KOPT-K1 (cell line): ENCODE measurements around the gene IPCEF1.
"Not testable (repeated sequence)": the region's sequence is repeated elsewhere in the genome, so short reads cannot be mapped to it uniquely, and the experiment has no call there.

Source experiments
- H3K27ac ChIP-seq: fragments of 200-600 bp; sonication (generic); 2 replicates; pipeline ENCODE4 v1.5.1; 2016; ENCODE audit warnings: antibody characterized with exemption, mild to moderate bottlenecking, low read depth, low read length; ENCODE audit not compliant: poor library complexity, severe bottlenecking
- H3K36me3 ChIP-seq: fragments of 200-600 bp; sonication (generic); 2 replicates; pipeline ENCODE4 v1.5.1; 2017; ENCODE audit warnings: antibody characterized with exemption, mild to moderate bottlenecking, low read length, moderate library complexity; ENCODE audit not compliant: insufficient read depth
- H3K9me3 ChIP-seq: fragments of 200-600 bp; sonication (generic); 2 replicates; pipeline ENCODE4 v1.5.1; 2017; ENCODE audit warnings: antibody characterized with exemption, low read length, mild to moderate bottlenecking; ENCODE audit not compliant: insufficient read depth, poor library complexity, severe bottlenecking

The IPCEF1 gene

DNA sequence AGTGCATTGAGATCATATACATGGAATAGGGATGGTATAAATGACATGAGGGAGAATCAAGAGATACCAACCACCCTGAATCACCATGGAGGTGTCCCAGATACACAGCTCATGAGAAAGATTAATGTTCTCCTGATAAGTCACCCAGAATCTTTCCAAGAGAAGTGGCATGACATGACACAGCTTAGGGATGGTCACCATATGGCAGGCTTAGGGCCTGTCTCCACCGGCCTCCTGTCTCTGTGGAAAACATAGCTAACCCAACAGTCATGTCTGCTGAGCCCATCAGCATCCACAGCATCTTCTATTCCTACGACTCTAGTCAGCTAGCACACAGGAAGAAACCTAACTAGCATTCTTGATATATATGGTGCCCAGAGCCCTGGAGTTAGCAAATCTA lies 133.3 kb downstream of the IPCEF1 start:
- H3K9me3 ChIP-seq: no peaks in the 10 kb centered on the region
- no peak overlapping the region for H3K27ac ChIP-seq
- H3K36me3 ChIP-seq: peaks cover 27% of the 10 kb centered on the region; the same call in 1 of the 2 replicates

DNA sequence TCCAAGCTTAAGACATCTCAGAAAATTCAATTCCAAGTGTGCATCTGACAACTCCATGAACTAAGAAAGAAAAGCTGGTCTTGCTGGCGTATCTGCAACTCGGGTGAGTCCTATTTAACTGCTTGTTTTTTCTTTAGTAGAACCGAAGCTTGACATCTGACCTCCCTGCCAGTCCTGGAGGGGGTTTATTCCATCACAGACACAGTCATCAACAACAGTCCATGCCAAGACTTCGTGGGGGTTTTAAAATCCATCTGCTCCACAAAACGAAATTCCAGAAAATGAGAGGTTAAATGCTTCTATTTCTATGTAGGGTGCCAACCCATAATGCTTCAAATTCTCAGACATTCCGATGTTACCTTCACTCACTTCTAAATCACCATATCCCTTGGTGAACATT lies 133.9 kb downstream of the IPCEF1 start:
- no peak overlapping the region for H3K27ac ChIP-seq

DNA sequence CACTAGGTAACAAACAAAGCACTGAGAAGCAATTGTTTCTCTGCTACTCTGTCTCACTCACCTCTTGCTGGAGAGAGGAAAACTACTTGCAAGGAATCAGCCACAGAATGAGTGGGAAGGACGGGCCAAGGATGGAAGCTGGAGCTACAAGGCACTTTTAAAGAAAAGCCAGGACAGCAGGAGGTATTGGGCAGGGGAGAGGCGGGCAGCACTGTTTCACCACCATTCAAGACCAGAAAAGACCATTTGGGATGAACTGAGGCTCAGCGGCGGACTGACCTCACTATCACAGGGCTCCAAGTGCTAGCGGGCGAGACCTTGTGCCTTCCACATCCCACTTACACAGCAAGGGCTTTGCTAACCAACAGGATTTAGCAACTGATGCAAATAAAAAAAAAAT lies 137.4 kb downstream of the IPCEF1 start:
- Histone ChIP-seq H3K27ac (no peak overlapping the region), H3K9me3 (no peaks in the 10 kb centered on the region), H3K36me3 (peaks cover 27% of the 10 kb centered on the region; the same call in 1 of the 2 replicates)

More for the DNA sequence above, 133.9 kb downstream of the IPCEF1 start:
- H3K36me3 ChIP-seq: peaks cover 27% of the 10 kb centered on the region; the same call in 1 of the 2 replicates
- H3K9me3 ChIP-seq: no peaks in the 10 kb centered on the region

DNA sequence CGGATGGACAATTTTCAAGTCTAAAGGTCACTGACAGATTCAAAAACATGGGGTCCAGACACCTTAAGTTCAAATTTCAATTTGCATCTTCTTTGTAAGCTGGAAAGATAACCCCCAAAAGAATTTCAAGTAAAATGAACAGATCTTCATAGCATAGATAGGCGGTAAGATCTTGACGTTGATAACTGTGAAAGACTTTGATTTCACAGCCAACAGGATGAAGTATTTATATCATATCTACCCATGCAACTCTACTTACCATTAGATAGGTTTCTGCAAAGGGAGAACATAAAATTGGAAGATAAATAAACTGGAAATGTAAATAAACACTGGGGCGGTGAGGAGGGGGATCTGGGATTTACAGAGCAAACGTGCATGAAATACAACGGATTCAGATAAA lies 137.8 kb downstream of the IPCEF1 start:
- peaks cover 32% of the 10 kb centered on the region for H3K36me3 ChIP-seq
- H3K27ac ChIP-seq: no peak overlapping the region
- H3K9me3 ChIP-seq: no peaks in the 10 kb centered on the region

DNA sequence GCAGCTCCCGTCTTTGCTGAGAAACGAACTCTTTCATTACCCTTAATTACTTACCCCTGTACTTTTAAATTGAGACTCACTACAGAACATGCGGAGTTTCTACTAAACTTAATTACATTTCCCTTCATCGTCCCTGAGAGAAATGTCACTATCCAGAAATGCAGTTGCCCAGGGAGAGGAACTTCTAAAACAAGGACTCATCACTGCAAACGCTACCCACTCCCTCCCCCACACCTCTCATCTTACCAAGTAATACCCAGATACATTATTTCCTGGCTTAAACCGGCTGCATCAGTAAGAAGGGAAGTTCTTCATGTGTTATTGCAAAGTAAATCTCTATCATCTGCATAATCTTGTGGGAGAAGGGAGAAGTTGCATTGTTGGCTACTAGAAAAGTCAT lies 138.3 kb downstream of the IPCEF1 start:
- Histone ChIP-seq H3K9me3 (no peaks in the 10 kb centered on the region), H3K27ac (no peak overlapping the region), H3K36me3 (peaks cover 36% of the 10 kb centered on the region)

DNA sequence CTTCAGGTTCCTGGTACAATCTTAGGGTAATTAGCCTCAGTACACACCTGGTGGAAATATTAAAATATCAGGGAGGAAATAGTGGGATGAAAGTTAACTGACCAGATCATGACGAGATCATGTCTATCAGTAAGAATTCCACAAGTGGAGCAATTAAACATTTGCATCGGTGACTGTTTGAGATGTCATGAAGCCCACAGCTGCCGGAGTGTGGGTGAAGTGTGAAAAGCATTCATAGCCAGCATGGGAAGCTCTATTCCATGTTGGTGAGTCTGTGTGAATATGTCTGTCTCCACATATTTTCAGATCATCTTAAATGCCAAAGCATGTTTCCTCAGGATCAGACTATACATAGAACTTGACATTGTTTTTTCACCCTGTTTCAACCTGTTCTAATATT lies 142.8 kb downstream of the IPCEF1 start:
- no peaks in the 10 kb centered on the region for H3K9me3 ChIP-seq
- H3K36me3 ChIP-seq: peaks cover 16% of the 10 kb centered on the region
- H3K27ac ChIP-seq: no peak overlapping the region

DNA sequence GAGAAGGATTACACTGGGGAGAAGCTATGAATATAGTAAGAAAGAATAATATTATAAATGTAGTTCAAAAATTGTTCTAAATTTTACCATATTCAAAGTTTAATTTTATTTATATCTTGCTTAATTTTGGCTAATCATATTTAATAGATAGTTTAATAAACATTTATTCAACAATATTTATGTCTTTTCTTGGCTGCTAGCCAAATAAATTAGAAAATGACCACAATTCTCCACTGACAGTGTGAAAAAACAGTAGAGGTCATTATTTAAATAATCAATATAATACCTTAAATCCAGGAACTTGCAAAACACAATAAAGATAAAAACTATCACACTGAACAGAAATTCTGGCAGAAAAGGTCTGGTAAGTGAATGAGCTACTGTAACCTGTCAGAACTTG lies 145.9 kb downstream of the IPCEF1 start:
- H3K27ac ChIP-seq: no peak overlapping the region
- H3K36me3 ChIP-seq: peaks cover 23% of the 10 kb centered on the region
- no peaks in the 10 kb centered on the region for H3K9me3 ChIP-seq

DNA sequence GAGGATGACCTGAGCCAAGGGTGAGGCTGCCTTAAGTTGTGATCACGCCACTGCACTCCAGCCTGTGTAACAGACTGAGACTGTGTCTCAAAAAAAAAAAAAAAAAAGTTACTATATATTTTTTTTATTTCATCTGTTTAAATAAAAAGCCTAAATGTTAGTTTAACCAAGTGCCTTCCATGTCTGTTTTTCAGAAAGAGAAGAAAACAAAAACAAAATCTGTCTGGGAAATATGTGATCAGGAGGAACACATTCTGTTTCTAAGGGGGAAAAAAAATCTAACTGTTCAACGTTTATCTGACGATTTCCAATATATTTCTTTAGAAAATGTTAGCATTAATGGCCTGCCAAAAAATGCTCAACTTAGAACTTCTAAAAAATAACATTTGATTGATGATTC lies 147.0 kb downstream of the IPCEF1 start:
- Histone ChIP-seq H3K36me3 (peaks cover 27% of the 10 kb centered on the region), H3K9me3 (no peaks in the 10 kb centered on the region), H3K27ac (no peak overlapping the region)

DNA sequence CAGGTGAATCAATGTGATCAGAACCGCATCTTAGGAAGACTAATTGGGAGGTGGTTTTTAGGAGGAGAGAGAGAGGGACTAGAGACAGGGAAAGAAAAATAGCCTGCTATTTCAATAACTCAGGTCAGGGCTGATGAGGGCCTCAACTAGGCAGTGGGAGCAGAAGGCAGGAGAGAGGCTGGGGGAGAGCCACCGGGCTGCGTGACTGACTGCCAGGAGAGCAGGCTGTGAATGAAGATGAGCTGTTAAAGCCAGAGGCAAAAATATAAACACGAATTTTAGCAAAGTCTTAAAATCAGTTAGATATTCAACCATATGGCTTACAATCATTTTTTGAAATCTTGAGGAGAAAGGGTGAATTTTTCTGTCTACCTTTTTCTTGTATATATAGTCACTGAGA lies 149.6 kb downstream of the IPCEF1 start:
- Histone ChIP-seq H3K36me3 (peaks cover 31% of the 10 kb centered on the region), H3K27ac (no peak overlapping the region)

DNA sequence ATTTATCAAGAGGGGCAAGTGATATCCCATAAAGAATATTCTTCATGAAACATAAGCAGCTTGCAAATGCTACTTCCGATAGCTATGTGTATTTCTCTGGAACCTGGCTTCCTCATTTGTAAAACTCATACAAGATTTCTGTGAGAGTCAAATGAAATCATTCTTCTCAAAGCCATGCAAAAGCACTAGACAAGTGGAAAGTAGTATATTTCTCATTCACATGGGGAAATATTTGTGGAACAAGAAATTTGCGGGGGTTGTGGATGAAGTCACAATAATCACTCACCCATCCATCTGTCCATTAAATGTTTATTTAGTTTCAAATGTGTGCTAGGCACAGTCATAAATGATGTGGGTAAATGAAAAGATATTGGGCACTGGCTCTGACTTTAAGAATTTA lies 150.5 kb downstream of the IPCEF1 start:
- Histone ChIP-seq H3K27ac (no peak overlapping the region), H3K36me3 (peaks cover 31% of the 10 kb centered on the region), H3K9me3 (no peaks in the 10 kb centered on the region)

More for the DNA sequence above, 149.6 kb downstream of the IPCEF1 start:
- no peaks in the 10 kb centered on the region for H3K9me3 ChIP-seq

DNA sequence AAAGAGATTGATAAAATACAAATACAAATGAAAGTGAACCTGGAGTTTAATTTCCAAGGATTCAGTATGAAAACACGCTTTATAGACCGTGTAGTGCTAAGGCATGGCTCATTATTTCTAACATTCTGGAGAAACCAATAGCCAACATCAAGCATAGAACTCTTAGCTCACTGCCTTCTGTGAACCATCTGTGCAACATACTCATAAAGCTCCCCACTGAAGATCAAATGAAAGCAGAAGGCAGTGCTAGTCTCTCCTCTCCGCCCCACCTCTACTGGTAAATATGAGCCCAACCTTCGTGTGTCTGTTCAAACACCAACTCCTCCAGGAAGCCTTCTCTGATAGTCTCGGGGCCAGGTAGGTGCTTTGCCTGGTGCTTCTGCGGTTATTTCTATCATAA lies 153.6 kb downstream of the IPCEF1 start:
- peaks cover 34% of the 10 kb centered on the region for H3K36me3 ChIP-seq
- H3K9me3 ChIP-seq: no peaks in the 10 kb centered on the region
- no peak overlapping the region for H3K27ac ChIP-seq

DNA sequence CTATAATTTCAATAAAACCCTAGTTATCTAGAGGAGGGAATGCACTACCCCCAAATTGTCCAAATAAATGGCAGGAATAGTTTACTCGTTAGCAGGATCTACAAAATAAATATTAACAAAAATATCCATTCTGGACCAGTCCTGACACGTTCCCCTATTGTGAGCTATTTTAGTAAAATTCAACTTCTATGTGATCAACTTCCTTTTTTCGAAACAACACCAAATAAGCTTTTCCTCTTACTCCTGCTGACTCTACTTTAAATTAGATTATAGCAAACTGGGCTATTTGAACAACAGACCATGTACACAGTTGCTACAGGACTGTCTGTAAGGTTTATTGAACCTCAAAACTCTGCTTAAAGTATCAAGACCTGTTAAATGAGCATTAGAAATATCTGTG lies 154.3 kb downstream of the IPCEF1 start:
- Histone ChIP-seq H3K27ac (no peak overlapping the region), H3K9me3 (no peaks in the 10 kb centered on the region)

DNA sequence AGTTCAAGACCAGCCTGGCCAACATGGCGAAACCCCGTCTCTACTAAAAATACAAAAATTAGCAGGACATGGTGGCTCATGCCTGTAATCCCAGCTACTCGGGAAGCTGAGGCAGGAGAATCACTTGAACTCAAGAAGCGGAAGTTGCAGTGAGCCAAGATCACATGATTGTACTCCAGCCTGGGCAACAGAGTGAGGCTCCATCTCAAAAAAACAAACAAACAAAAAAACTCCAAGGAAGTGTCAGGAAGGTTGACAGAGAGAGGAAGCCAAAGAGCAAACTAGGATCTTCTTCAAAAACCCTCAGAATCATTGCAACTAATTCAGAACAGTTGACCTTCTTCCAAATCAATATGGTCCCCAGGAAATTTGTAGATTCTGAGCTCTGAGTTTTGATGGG lies 154.9 kb downstream of the IPCEF1 start:
- H3K36me3 ChIP-seq: peaks cover 30% of the 10 kb centered on the region
- not testable (repeated sequence) for H3K27ac ChIP-seq, H3K9me3 ChIP-seq

More for the DNA sequence above, 154.3 kb downstream of the IPCEF1 start:
- peaks cover 34% of the 10 kb centered on the region for H3K36me3 ChIP-seq

DNA sequence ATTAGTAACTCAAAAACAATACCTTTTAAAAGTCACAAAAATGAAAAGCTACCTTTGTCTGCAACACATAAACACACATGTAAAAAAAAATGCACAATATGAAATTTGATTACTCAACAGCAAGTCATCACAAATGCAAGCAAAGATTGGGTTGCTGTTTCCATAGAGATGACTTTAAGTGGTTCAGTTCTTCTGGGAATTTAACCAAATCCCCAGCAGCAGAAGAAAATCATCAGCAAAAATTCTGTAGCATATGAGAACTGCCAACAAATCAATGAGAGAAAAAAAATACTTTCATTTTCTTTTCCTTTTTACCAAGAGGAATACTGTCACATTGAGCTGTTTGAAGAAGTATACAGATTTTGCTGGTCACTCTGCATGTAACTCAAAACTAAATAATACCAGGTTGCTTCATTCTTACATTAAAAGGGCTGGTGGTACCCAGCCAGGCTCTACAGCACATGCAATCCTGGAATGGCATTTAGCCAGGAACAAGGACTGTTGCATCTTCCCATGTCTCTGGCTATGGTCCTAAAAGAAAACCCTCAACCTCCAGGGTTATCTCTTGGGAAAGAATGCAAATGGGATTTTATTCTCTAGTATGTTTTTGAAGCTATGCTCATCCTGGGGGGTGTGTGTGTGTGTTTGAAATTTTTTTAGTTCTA lies 159.3 kb downstream of the IPCEF1 start:
- Histone ChIP-seq H3K27ac (no peak overlapping the region), H3K36me3 (peaks cover 9% of the 10 kb centered on the region; the same call in 1 of the 2 replicates), H3K9me3 (no peaks in the 10 kb centered on the region)

DNA sequence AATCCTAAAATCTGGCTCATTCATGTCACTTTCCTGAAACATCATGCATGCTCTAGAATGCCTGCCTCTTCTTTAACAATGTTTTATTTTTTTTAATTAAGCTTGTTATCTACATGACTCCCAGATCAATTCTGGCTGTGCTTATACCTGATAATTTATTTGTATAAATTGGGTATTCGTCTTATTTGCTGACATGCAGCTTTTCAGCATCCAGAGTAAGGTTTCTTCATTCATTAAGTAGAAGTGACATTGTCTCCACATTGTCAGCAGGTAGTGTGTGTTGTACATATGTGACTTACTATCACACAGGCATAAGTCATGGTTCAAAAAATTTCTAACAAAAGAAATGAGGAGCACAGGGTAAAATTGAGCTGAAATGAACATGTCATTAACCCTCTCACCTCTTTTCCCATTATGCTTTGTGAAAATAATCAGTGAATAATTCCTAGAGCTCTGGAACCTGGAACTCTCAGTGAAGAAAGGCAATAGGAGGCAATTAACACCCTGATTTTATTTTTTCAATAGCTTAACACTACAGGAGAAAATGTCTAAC lies 160.2 kb downstream of the IPCEF1 start:
- Histone ChIP-seq H3K36me3 (peaks cover 9% of the 10 kb centered on the region; the same call in 1 of the 2 replicates), H3K9me3 (no peaks in the 10 kb centered on the region), H3K27ac (no peak overlapping the region)

DNA sequence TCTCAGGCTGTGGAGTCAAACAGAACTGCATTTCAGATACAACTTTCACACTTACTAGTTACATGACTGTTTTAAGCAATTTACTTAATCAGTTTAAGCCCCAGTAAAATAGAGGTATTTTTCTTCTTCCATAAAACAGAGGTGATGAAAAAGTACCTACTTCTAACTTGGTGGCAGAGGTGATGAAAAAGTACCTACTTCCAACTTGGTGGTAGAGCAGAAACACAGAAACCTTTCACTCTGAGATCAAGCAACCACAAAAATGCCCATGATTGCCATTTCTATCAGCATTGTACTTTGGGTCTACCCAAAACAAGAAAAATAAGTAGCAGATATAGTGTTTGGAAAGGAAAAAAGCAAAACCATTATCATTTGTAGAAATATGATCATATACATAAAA lies 168.9 kb downstream of the IPCEF1 start:
- Histone ChIP-seq H3K36me3 (no peaks in the 10 kb centered on the region), H3K9me3 (peaks cover 7% of the 10 kb centered on the region), H3K27ac (no peak overlapping the region)
